HCEC 1CT (cell line): ENCODE measurements around the gene TCEAL1.
"Not testable (repeated sequence)": the region's sequence is repeated elsewhere in the genome, so short reads cannot be mapped to it uniquely, and the experiment has no call there.

Experiments
- DNase-seq: peaks from one replicate; pipeline ENCODE4 v3.0.0-alpha.2; 2017

The TCEAL1 gene

DNA sequence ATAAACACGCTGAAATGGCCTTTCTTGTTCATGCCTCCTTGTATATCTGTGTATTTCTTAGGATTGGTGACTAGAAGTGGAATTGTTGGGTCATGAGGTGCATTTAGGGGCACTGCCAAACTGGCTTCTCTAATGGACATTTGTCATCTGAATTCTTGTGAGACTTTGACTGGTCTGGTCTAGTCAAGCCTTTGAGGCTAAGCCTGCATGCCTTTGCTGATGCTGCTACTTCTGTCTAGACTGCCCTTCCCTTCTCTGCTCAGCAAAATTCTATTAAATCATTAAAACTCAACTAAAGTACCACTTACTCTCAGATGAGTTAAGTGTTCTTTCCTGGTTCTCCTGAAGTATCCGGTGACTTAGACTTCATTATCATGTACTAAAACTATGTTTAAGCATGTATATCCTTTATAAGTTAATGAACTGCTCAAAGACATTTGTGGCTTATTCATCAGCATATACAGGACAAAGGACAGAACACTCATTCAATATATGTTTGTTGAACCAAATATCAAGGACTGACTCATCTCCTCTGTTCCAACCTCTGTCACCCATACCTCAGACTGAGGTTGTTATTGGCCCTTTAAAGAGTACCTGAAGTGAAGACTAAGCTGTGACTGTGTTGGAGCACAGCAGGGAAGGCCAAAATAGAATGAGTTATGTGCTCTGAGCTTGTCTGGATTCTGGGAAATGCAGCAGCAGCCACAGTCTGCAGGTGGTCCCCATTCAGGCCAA is 9.0 kb downstream of the TCEAL1 start:
- peak; percentile 16 for DNase-seq

- DNase-seq = not testable (repeated sequence)
These were observed 9.9 kb downstream of the TCEAL1 start for GRCh38 chrX:103638479-103639346.

GRCh38 chrX:103640401-103641155 is 11.8 kb downstream of the TCEAL1 start:
- peak; percentile 30 for DNase-seq

- DNase-seq = no peak
These were observed 15.3 kb downstream of the TCEAL1 start for GRCh38 chrX:103644125-103644524.

DNA sequence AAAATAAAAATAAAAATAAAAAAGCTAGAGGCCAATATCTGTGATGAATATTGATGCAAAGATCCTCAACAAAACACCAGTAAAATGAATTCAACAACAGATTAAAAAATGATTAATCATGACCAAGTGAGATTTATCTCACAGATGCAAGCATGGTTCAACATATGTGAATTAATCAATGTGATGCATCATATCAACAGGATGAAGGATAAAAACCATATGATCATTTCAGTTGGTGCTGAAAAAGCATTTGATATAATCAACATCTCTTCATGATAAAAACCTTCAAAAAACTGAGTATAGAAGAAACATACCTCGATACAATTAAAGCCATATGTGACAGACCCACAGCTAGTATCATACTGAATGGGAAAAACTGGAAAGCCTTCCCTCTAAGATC is 18.9 kb downstream of the TCEAL1 start:
- DNase-seq = no peak

GRCh38 chrX:103651151-103651773 is 22.5 kb downstream of the TCEAL1 start:
- DNase-seq = no peak

DNA sequence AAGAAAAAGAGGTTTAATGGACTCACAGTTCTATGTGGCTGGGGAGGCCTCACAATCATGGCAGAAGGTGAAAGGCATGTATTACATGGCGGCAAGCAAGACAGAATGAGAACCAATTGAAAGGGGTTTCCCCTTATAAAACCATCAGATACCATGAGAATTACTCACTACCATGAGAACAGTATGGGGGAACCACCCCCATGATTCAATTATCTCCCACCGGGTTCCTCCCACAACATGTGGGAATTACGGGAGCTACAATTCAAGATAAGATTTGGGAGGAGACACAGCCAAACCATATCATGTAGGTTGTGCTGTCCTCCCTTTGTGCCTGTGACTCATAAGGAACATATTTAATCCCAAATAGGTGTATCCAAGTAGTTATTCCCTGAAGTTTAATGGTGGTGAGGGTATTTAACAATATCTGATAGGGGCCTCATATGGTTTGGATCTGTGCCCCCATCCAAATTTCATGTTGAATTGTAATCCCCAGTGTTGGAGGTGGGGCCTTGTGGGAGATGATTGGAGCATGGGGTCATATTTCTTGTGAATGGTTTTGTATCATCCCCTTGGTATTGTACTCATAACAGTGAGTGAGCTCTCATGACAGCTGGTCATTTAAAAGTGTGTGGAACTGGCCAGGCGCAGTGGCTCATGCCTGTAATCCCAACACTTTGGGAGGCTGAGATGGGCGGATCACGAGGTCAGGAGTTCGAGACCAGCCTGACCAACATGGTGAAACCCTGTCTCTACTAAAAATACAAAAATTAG is 26.6 kb downstream of the TCEAL1 start:
- DNase-seq = not testable (repeated sequence)

DNA sequence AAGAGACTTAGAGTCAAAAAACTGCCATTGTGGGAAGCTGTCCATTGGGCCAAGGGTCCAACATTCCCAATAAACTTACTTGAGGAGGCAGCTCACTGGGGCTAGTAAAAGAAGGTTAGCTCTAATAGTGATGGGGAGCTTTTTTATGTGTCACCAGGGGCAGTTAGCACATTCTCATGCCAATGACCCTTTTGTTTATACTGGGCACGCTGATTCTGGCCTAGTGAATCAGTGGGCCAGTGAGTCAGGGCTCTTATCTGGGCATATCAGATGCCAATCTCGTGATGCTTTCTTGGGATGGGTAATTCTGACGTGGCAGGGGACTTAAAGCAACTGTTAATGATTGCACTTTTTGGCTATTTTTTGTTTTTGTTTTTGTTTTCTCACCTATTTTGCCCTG is 27.8 kb downstream of the TCEAL1 start:
- peak; percentile 86 for DNase-seq

DNA sequence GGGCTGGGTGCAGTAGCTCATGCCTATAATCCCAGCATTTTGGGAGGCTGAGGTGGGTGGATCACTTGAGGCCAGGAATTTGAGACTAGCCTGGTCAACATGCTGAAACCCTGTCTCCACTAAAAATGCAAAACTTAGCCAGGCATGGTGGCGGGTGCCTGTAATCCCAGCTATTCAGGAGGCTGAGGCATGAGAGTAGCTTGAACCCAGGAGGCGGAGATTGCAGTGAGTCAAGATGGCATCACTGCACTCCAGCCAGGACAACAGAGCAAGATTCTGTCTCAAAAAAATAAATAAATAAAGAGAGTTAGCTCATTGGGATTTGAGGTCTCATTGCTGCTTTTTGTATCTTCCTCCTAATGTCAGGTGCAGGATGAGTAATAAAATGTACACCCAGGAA is 28.3 kb downstream of the TCEAL1 start:
- DNase-seq = peak; percentile 51

- no peak for DNase-seq
These were observed 30.1 kb downstream of the TCEAL1 start for GRCh38 chrX:103658681-103659433.

DNA sequence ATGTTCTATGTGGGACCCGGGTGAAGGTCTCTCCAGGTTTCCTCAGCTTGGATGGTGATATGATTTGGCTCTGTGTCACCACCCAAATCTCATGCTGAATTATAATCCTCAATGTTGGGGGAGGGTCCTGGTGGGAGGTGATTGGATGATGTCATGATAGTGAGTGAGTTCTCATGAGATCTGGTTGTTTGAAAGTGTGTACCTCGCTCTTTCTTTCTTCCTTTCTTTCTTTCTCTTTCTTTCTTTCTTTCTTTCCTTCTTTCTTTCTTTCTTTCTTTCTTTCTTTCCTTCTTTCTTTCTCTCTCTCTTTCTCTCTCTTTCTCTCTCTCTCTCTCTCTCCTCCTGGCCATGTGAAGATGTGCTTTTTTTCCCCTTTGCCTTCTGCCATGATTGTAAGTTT is 30.7 kb downstream of the TCEAL1 start:
- not testable (repeated sequence) for DNase-seq

GRCh38 chrX:103663981-103664762 is 35.4 kb downstream of the TCEAL1 start:
- no peak for DNase-seq

GRCh38 chrX:103666202-103667107 is 37.7 kb downstream of the TCEAL1 start:
- no peak for DNase-seq

DNA sequence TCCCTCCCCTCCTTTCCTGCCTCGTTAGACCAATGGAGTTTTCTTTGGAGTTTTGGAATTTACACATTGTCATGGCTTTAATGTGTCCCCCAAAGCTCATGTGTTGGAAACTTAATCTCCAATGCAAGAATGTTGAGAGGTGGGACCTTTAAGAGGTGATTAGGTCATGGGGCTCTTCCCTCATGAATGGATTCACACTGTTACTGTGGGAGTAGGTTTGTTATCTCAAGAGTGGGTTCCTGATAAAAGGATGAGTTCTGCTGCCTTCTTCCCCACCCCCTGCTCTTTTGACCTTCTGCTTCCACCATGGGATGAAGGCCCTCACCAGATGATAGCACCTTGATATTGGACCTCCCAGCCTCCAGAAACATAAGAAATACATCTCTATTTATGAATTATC is 41.0 kb downstream of the TCEAL1 start:
- no peak for DNase-seq

DNA sequence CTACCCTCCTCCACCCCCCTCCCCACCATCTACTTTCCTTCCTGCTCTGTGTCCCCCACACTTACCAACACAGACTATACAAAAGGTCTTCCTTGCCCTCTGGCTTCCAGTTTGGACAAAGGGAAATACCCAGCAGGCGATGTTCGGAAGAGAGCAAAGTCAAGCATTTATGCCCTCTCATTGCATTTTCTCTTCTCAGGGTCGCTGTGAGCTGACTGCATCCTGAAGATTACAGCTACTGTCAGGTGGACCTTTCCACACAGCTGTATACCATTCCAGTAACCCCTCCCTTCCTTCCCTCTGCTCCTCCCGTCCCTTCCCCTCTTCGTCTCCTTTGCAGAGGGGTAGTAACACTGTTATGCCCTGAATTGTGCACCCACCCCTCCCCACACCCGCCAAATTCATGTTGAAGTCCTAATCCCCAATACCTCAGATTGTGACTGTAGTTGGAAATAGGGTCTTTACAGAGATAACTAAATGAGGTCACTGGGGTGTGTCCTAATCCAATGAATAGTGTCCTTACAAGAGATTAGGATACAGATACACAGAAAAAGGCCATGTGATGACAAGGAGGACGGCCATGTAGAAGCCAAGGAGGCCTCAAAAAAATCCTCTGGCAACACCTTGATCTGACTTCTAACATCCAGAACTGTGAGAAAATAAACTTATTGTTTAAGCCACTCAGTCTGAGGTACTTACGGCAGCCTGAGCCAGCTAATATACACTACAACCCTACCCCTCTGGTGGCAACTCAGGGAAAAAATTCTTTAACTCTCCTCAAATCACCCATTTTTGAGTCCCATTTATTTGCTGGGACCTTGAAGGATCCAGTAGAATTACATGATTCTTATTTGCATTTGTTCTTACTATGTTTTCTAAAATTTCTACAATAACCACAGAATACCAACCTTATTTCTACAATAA is 46.0 kb downstream of the TCEAL1 start:
- no peak for DNase-seq

DNA sequence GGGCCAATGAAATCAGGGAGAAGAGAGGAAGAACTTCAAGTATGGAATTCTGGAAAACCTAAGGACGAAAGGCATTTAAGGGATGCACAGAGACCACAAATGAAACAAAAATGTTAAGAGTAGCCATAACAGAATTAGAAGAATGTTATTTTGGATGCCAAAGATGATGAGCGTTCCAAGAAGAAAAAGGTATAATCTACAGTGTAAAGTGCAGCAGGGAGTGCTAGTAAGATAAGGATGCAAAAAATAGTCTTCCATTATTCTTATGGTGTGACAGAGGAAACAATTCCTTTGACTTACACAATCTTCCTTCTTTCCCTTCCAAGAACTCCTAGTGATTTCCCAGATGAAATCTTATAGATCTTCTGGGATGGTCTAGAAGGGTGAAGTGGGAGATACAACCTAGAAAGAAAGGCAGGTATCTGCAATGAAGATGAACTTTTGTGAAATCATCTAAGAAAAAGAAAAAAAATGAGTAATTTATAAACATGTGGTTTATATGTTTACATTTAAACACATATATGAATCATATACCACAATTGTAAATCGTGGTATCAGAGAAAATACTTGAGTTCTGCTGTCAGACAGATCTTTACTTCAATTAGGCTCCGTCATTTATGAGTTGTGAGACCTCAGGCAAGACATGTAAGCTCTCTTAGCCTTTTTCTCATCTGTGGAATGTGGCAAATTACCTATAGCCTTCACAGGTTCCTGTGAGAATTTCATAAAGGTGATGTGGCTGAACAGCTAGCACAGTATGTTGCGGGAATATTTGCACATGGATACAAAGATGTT is 49.6 kb downstream of the TCEAL1 start:
- DNase-seq = peak; percentile 65
